NOMO-1 (cell line): ENCODE results near the gene ACADVL.
"Not testable (repeated sequence)": the region's sequence is repeated elsewhere in the genome, so short reads cannot be mapped to it uniquely, and the experiment has no call there.

ENCODE experiments used
- DNase-seq, 2 experiments: peaks; one replicate each; lab custom pipeline; 2025; ENCODE audit not compliant: unreplicated experiment in 2 of 2; lab: John Stamatoyannopoulos, UW

The ACADVL gene

GRCh38 chr17:7219812-7220592, at the start of gene ACADVL, which contains the start of gene DLG4:
ACADVL (plus strand) TSS chr17:7219938; CDS start chr17:7219985, 47 bp downstream.
DLG4 (minus strand) TSS chr17:7219836.
- DNase-seq: peak; percentile 72 to 79

GRCh38 chr17:7172522-7173191, 47.1 kb upstream of the ACADVL start:
- not testable (repeated sequence) for DNase-seq

GRCh38 chr17:7173687-7174602, 45.8 kb upstream of the ACADVL start:
- no peak for DNase-seq

- no peak for DNase-seq
These were observed 45.0 kb upstream of the ACADVL start for GRCh38 chr17:7174603-7175326.

- no peak for DNase-seq
These were observed 44.4 kb upstream of the ACADVL start for GRCh38 chr17:7175330-7175733.

GRCh38 chr17:7176107-7176840, 43.5 kb upstream of the ACADVL start:
- no peak for DNase-seq

- DNase-seq: no peak
These were observed 42.9 kb upstream of the ACADVL start for GRCh38 chr17:7176841-7177190.

GRCh38 chr17:7177191-7177953, 42.4 kb upstream of the ACADVL start:
- DNase-seq: peak; percentile 60 to 70

- no peak for DNase-seq
These were observed 41.7 kb upstream of the ACADVL start for GRCh38 chr17:7177954-7178477.

- no peak for DNase-seq
These were observed 40.8 kb upstream of the ACADVL start for GRCh38 chr17:7178973-7179316.

GRCh38 chr17:7179317-7180254, 40.2 kb upstream of the ACADVL start, which contains the start of gene ASGR1:
ASGR1 (minus strand) TSS chr17:7179370; CDS start chr17:7178563, 807 bp downstream.
- no peak for DNase-seq

- not testable (repeated sequence) for DNase-seq
These were observed 37.6 kb upstream of the ACADVL start for GRCh38 chr17:7182101-7182500.

GRCh38 chr17:7183433-7184090, 36.2 kb upstream of the ACADVL start:
- DNase-seq: no peak

- DNase-seq: no peak
These were observed 35.6 kb upstream of the ACADVL start for GRCh38 chr17:7184091-7184488.

- DNase-seq: no peak
These were observed 35.1 kb upstream of the ACADVL start for GRCh38 chr17:7184647-7185046.

GRCh38 chr17:7186241-7186640, 33.5 kb upstream of the ACADVL start:
- DNase-seq: no peak

GRCh38 chr17:7190276-7190917, 29.3 kb upstream of the ACADVL start:
- DNase-seq: no peak
